SU-DHL-6 (cell line): Measurements from ENCODE around the gene PMVK.

Source experiments
- H2AFZ ChIP-seq: fragments of 200-600 bp; sonication (generic); 2 replicates; pipeline ENCODE4 v1.6.1; 2014; ENCODE audit warnings: low read depth, mild to moderate bottlenecking, moderate library complexity, mixed read lengths, antibody characterized with exemption, low read length; ENCODE audit not compliant: severe bottlenecking
- H3F3A ChIP-seq: fragments of 200-600 bp; shearing (Covaris generic); 2 replicates; pipeline ENCODE4 v1.6.0; 2016; ENCODE audit warnings: antibody characterized with exemption, mild to moderate bottlenecking; ENCODE audit not compliant: insufficient read depth
- H3K27ac ChIP-seq: fragments of 200-600 bp; sonication (generic); 2 replicates; pipeline ENCODE4 v1.5.1; 2016; ENCODE audit warnings: low read depth, mild to moderate bottlenecking, low read length, moderate library complexity, mixed read lengths
- H3K27me3 ChIP-seq: fragments of 200-600 bp; sonication (generic), shearing (Covaris generic); 2 replicates; pipeline ENCODE4 v1.6.0; 2014; ENCODE audit warnings: mild to moderate bottlenecking, low read length
- H3K36me3 ChIP-seq: fragments of 200-600 bp; sonication (generic); 2 replicates; pipeline ENCODE4 v1.6.1; 2014; ENCODE audit warnings: mild to moderate bottlenecking, low read length, mixed read lengths
- H3K4me2 ChIP-seq: fragments of 300-600, 200-600 bp; shearing (Covaris generic), sonication (generic); 2 replicates; pipeline ENCODE4 v1.6.0; 2014; ENCODE audit warnings: low read length, low read depth, mild to moderate bottlenecking; ENCODE audit not compliant: poor library complexity, severe bottlenecking
- H3K4me3 ChIP-seq: fragments of 200-600 bp; sonication (generic); 2 replicates; pipeline ENCODE4 v1.5.1; 2014; ENCODE audit warnings: antibody characterized with exemption, low read length, mild to moderate bottlenecking, mixed read lengths; ENCODE audit not compliant: insufficient read depth, poor library complexity, severe bottlenecking
- H3K79me2 ChIP-seq: fragments of 200-600 bp; sonication (generic); 2 replicates; pipeline ENCODE4 v1.6.1; 2014; ENCODE audit warnings: mild to moderate bottlenecking, low read length, moderate library complexity; ENCODE audit not compliant: insufficient read depth
- H3K9ac ChIP-seq: fragments of 200-600 bp; sonication (generic); 2 replicates; pipeline ENCODE4 v1.7.0; 2014; ENCODE audit warnings: mild to moderate bottlenecking, low read length
- H3K9me2 ChIP-seq: fragments of 200-600 bp; sonication (generic); replicated peaks from 2 replicates; pipeline ENCODE4 v1.6.1; 2014; ENCODE audit warnings: low read length; ENCODE audit not compliant: insufficient read depth
- H3K9me3 ChIP-seq: fragments of 200-600 bp; sonication (generic); 2 replicates; pipeline ENCODE4 v1.6.1; 2014; ENCODE audit warnings: low read length, mixed read lengths; ENCODE audit not compliant: insufficient read depth
- H4K20me1 ChIP-seq: fragments of 200-600 bp; sonication (generic); 2 replicates; pipeline ENCODE4 v1.6.1; 2014; ENCODE audit warnings: low read depth, mild to moderate bottlenecking, antibody characterized with exemption, low read length, moderate library complexity, mixed read lengths
- CTCF ChIP-seq: fragments of 200-600 bp; sonication (generic); IDR thresholded peaks from one replicate; pipeline ENCODE4 v1.5.1; 2017; ENCODE audit warnings: antibody characterized with exemption, mild to moderate bottlenecking, low read length, moderate library complexity; ENCODE audit not compliant: insufficient read depth, poor library complexity, severe bottlenecking
- EZH2phosphoT487 ChIP-seq: fragments of 200-600 bp; sonication (generic), shearing (Covaris generic); conservative IDR thresholded peaks from 2 replicates; pipeline ENCODE4 v1.6.1; 2018; ENCODE audit warnings: mild to moderate bottlenecking, antibody characterized with exemption, low read length, moderate library complexity, mixed read lengths

PMVK gene

GRCh38 chr1:154880671-154881070 is 55.8 kb downstream of the PMVK start:
- no peaks in the 10 kb centered on the region for H3K79me2 ChIP-seq
- H3K36me3 ChIP-seq = no peaks in the 10 kb centered on the region
- no peak overlapping the region for H3K27ac ChIP-seq
- no peaks in the 10 kb centered on the region for H3F3A ChIP-seq
- no peak overlapping the region for H3K4me2 ChIP-seq
- no peak overlapping the region for H3K4me3 ChIP-seq
- no peak overlapping the region for H3K9ac ChIP-seq
- H3K9me2 ChIP-seq = no peaks in the 10 kb centered on the region
- no peaks in the 10 kb centered on the region for H3K9me3 ChIP-seq
- TF ChIP-seq CTCF = no peak
- TF ChIP-seq EZH2phosphoT487 = no peak
- no peak overlapping the region for H2AFZ ChIP-seq
- no peaks in the 10 kb centered on the region for H3K27me3 ChIP-seq
- H4K20me1 ChIP-seq = no peaks in the 10 kb centered on the region

- TF ChIP-seq EZH2phosphoT487 (no peak), CTCF (no peak)
- Histone ChIP-seq H3K9ac (no peak overlapping the region), H3K27me3 (no peaks in the 10 kb centered on the region), H3K9me2 (no peaks in the 10 kb centered on the region), H3K79me2 (no peaks in the 10 kb centered on the region), H3K36me3 (no peaks in the 10 kb centered on the region), H4K20me1 (no peaks in the 10 kb centered on the region), H3K4me3 (no peak overlapping the region), H3K4me2 (no peak overlapping the region), H3K9me3 (no peaks in the 10 kb centered on the region), H3K27ac (no peak overlapping the region), H3F3A (no peaks in the 10 kb centered on the region), H2AFZ (no peak overlapping the region)
Measured at GRCh38 chr1:154879038-154879421, 57.5 kb downstream of the PMVK start.

GRCh38 chr1:154878371-154879037 is 58.0 kb downstream of the PMVK start:
- Histone ChIP-seq H4K20me1 (no peaks in the 10 kb centered on the region), H3K36me3 (no peaks in the 10 kb centered on the region), H3K9me2 (no peaks in the 10 kb centered on the region), H3K4me3 (no peak overlapping the region), H3K9ac (no peak overlapping the region), H3K27me3 (no peaks in the 10 kb centered on the region), H3K9me3 (no peaks in the 10 kb centered on the region), H3K4me2 (no peak overlapping the region), H2AFZ (no peak overlapping the region), H3K27ac (no peak overlapping the region), H3F3A (no peaks in the 10 kb centered on the region), H3K79me2 (no peaks in the 10 kb centered on the region)
- TF ChIP-seq CTCF (peak; percentile 63), EZH2phosphoT487 (no peak)
